HepG2 (cell line): ENCODE measurements around the gene PTPRH. TPM values are rescaled to one million over a fixed set of nuclear protein-coding genes. Genes with fewer than 3 reads are reported as not detected.

Experiments used
- BCL6 ChIP-seq: IDR thresholded peaks from 2 replicates; pipeline ENCODE4 v1.6.1; 2016; ENCODE audit warnings: missing genetic modification reagents, missing compliant biosample characterization
- FOXO1 ChIP-seq: sonication (generic); formaldehyde crosslinking; IDR thresholded peaks from 2 replicates; pipeline ENCODE4 v1.4.0; 2020; ENCODE audit warnings: missing genetic modification reagents
- GABPA ChIP-seq, 2 experiments: IDR thresholded peaks; 2 replicates each; pipeline ENCODE4 v1.6.1; 2011 to 2016; ENCODE audit warnings: low read depth in 2 of 2, low read length in 1 of 2, missing biosample characterization in 1 of 2, missing genetic modification characterization in 1 of 2
- HOXD1 ChIP-seq: sonication (generic); formaldehyde crosslinking; IDR thresholded peaks from 2 replicates; pipeline ENCODE4 v1.5.0; 2020; ENCODE audit warnings: missing genetic modification reagents
- KDM6A ChIP-seq: IDR thresholded peaks from 2 replicates; pipeline ENCODE4 v1.6.1; 2016; ENCODE audit warnings: low read depth
- MBNL3 ChIP-seq: fragments of 250-450 bp; sonication (Bioruptor Pico); conservative IDR thresholded peaks from 2 replicates; pipeline ENCODE4 v1.8.0; 2022; ENCODE audit warnings: mild to moderate bottlenecking, inconsistent platforms
- MXD4 ChIP-seq: IDR thresholded peaks from 2 replicates; pipeline ENCODE4 v1.6.1; 2016; ENCODE audit warnings: mild to moderate bottlenecking, missing biosample characterization, missing genetic modification reagents
- PCBP2 ChIP-seq: fragments of 200-400 bp; formaldehyde crosslinking; optimal IDR thresholded peaks from 2 replicates; pipeline ENCODE3; 2018; ENCODE audit warnings: low read length, low read depth; ENCODE audit not compliant: poor library complexity, severe bottlenecking
- SETDB1 ChIP-seq: sonication (generic); formaldehyde crosslinking; IDR thresholded peaks from 2 replicates; pipeline ENCODE4 v1.5.1; 2020; ENCODE audit warnings: missing genetic modification reagents, mild to moderate bottlenecking, borderline replicate concordance
- TOPORS ChIP-seq: sonication (generic); formaldehyde crosslinking; IDR thresholded peaks from 2 replicates; pipeline ENCODE4 v1.8.0; 2023; ENCODE audit warnings: mild to moderate bottlenecking, missing genetic modification reagents
- ZBTB8A ChIP-seq: sonication (generic); formaldehyde crosslinking; IDR thresholded peaks from 2 replicates; pipeline ENCODE4 v1.4.0; 2020; ENCODE audit warnings: mild to moderate bottlenecking, low read depth, missing genetic modification reagents, borderline replicate concordance
- ZKSCAN1 ChIP-seq: fragments of 150-350 bp; IDR thresholded peaks from 2 replicates; pipeline ENCODE4 v1.6.1; 2014; ENCODE audit warnings: low read length
- ZNF546 ChIP-seq: sonication (generic); formaldehyde crosslinking; conservative IDR thresholded peaks from 2 replicates; pipeline ENCODE4 v1.8.1; 2023; ENCODE audit warnings: mild to moderate bottlenecking, missing genetic modification reagents
- ZNF574 ChIP-seq: sonication (generic); formaldehyde crosslinking; IDR thresholded peaks from 2 replicates; pipeline ENCODE4 v1.4.0; 2020; ENCODE audit warnings: missing genetic modification reagents
- ZNF761 ChIP-seq: sonication (generic); formaldehyde crosslinking; conservative IDR thresholded peaks from 2 replicates; pipeline ENCODE4 v1.4.0; 2020; ENCODE audit warnings: mild to moderate bottlenecking, missing genetic modification reagents
- ZNF768 ChIP-seq: sonication (generic); formaldehyde crosslinking; IDR thresholded peaks from 2 replicates; pipeline ENCODE4 v1.4.0; 2020; ENCODE audit warnings: missing genetic modification reagents
- ZNF773 ChIP-seq: sonication (generic); formaldehyde crosslinking; IDR thresholded peaks from 2 replicates; pipeline ENCODE4 v1.4.0; 2020; ENCODE audit warnings: missing genetic modification reagents, borderline replicate concordance
- ZNF777 ChIP-seq: sonication (generic); formaldehyde crosslinking; IDR thresholded peaks from 2 replicates; pipeline ENCODE4 v1.4.0; 2020; ENCODE audit warnings: missing genetic modification reagents
- ZNF878 ChIP-seq: sonication (generic); formaldehyde crosslinking; IDR thresholded peaks from 2 replicates; pipeline ENCODE4 v1.8.1; 2023; ENCODE audit warnings: mild to moderate bottlenecking, missing genetic modification reagents, moderate library complexity
- polyA plus RNA-seq, 8 experiments: library from polyadenylated mRNA; depleted of rRNA in 3 of 8; stranded (reverse) in 7 of 8; unstranded in 1 of 8; fragments of >200 nt; fragmentation: Illumina TruSeq in 4 of 8; extraction: Trizol in 4 of 8; gene quantifications; 2 replicates each; pipeline versions ENCODE4 v1.2.1 to v1.2.3, GENCODE V29; 2011 to 2016; ENCODE audit warnings: low read depth in 4 of 8, missing spikeins in 1 of 8, mixed read lengths in 1 of 8; ENCODE audit not compliant: insufficient read depth in 1 of 8
- total RNA-seq, 5 experiments: library from RNA; depleted of rRNA; stranded (reverse); fragments of >200 nt; fragmentation: Illumina TruSeq; extraction: Trizol; gene quantifications; 2 replicates each; pipeline ENCODE4 v1.2.3, GENCODE V29; 2016; ENCODE audit warnings: low read depth in 1 of 5
- TF ChIP-seq, protein P1 (sequence below): IDR thresholded peaks from 2 replicates; pipeline ENCODE4 v1.6.1; 2016; ENCODE audit warnings: missing compliant biosample characterization, missing genetic modification reagents, borderline replicate concordance
- TF ChIP-seq, protein P2 (sequence below): sonication (generic); formaldehyde crosslinking; IDR thresholded peaks from 2 replicates; pipeline ENCODE4 v1.4.0; 2020; ENCODE audit warnings: missing genetic modification reagents, mild to moderate bottlenecking, borderline replicate concordance

PTPRH gene
- total and polyA plus RNA-seq, 2 of the 13 experiments (the other 11 are each of a cell fraction or from before 2014, with no cell fraction given), result 14.7 to 125 TPM

- 0 out of 2 replicates have a peak, but pooled peaks have one; percentile 39 for TF ChIP-seq HOXD1 (CRISPR knock-in tag)
- no peak; the same call in 1 of the 2 replicates for TF ChIP-seq ZKSCAN1
- TF ChIP-seq MXD4 (CRISPR knock-in tag), result no peak; the same call in 1 of the 2 replicates
- TF ChIP-seq ZNF761, result no peak
- peak; percentile 90 for TF ChIP-seq ZNF878 (CRISPR knock-in tag)
- TF ChIP-seq, protein P1, sequence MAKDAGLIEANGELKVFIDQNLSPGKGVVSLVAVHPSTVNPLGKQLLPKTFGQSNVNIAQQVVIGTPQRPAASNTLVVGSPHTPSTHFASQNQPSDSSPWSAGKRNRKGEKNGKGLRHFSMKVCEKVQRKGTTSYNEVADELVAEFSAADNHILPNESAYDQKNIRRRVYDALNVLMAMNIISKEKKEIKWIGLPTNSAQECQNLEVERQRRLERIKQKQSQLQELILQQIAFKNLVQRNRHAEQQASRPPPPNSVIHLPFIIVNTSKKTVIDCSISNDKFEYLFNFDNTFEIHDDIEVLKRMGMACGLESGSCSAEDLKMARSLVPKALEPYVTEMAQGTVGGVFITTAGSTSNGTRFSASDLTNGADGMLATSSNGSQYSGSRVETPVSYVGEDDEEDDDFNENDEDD (CRISPR knock-in tag), result no peak
- no peak for TF ChIP-seq ZNF773 (CRISPR knock-in tag)
- TF ChIP-seq PCBP2, result no peak
- peak; percentile 64 for TF ChIP-seq ZNF574 (CRISPR knock-in tag)
- TF ChIP-seq, protein P2, sequence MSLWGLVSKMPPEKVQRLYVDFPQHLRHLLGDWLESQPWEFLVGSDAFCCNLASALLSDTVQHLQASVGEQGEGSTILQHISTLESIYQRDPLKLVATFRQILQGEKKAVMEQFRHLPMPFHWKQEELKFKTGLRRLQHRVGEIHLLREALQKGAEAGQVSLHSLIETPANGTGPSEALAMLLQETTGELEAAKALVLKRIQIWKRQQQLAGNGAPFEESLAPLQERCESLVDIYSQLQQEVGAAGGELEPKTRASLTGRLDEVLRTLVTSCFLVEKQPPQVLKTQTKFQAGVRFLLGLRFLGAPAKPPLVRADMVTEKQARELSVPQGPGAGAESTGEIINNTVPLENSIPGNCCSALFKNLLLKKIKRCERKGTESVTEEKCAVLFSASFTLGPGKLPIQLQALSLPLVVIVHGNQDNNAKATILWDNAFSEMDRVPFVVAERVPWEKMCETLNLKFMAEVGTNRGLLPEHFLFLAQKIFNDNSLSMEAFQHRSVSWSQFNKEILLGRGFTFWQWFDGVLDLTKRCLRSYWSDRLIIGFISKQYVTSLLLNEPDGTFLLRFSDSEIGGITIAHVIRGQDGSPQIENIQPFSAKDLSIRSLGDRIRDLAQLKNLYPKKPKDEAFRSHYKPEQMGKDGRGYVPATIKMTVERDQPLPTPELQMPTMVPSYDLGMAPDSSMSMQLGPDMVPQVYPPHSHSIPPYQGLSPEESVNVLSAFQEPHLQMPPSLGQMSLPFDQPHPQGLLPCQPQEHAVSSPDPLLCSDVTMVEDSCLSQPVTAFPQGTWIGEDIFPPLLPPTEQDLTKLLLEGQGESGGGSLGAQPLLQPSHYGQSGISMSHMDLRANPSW (CRISPR knock-in tag), result peak; percentile 71; the same call in 1 of the 2 replicates
- no peak for TF ChIP-seq ZBTB8A (CRISPR knock-in tag)
- no peak for TF ChIP-seq ZNF777
- peak; percentile 54; the same call in 1 of the 2 replicates for TF ChIP-seq TOPORS (CRISPR knock-in tag)
- TF ChIP-seq KDM6A (CRISPR knock-in tag), result peak; percentile 59; the same call in 1 of the 2 replicates
- TF ChIP-seq ZNF768 (CRISPR knock-in tag), result peak; percentile 64; the same call in 1 of the 2 replicates
- peak; percentile 96 for TF ChIP-seq FOXO1
- peak; percentile 45 for TF ChIP-seq BCL6
- TF ChIP-seq SETDB1 (CRISPR knock-in tag), result no peak
- TF ChIP-seq ZNF546 (CRISPR knock-in tag), result 0 out of 2 replicates have a peak, but pooled peaks have one; percentile 27
- 0 out of 2 replicates have a peak, but pooled peaks have one; percentile 70 for TF ChIP-seq MBNL3 (CRISPR knock-in tag)
- TF ChIP-seq GABPA (IDR thresholded peaks at IDR 0.05; ENCODE audit: low read depth, low read length), result no peak
- TF ChIP-seq GABPA (CRISPR knock-in tag; IDR thresholded peaks at IDR 0.05; ENCODE audit: low read depth), result peak; percentile 21
These were observed 2.4 kb downstream of the PTPRH start (continued) for GRCh38 chr19:55206664-55207500.
